K562 (cell line): ENCODE data around the gene MAD1L1. TPM values are rescaled to one million over a fixed set of nuclear protein-coding genes. Genes with fewer than 3 reads are reported as not detected.
A peak's percentile ranks its signal among the peaks of the same experiment; 100 is the strongest.

Source experiments
- ATAC-seq: fragments of 200-7000 bp; cut with Tn5 transposase; 3 replicates; pipeline ENCODE4 v1.9.1; 2020; ENCODE audit warnings: moderate library complexity
- BruUV-seq: library from RNA; stranded (reverse); fragments of 400-500 nt; replicated peaks from 2 replicates; lab custom pipeline; 2021; lab: Mats Ljungman, UMichigan
- CTCF ChIA-PET: fragments of 300-600 bp; formaldehyde crosslinking; extraction: SDS; loops from one replicate; lab custom pipeline; 2021; ENCODE audit warnings: low intra/inter-chr PET ratio; lab: Yijun Ruan, JAX
- POLR2A ChIA-PET: fragments of 300-600, 350-650 bp; sonication (Branson Sonifier 250); formaldehyde crosslinking; extraction: SDS; loops from one replicate; lab custom pipeline; 2021; ENCODE audit warnings: antibody characterized with exemption, inconsistent platforms; lab: Yijun Ruan, JAX
- DNase-seq, 4 experiments: peaks; one replicate each; pipeline versions ENCODE4 v3.0.0 to v3.0.0-alpha.2; 2011 to 2018; ENCODE audit warnings: low spot score in 3 of 4, mixed read lengths in 3 of 4; ENCODE audit errors: extremely low read depth in 1 of 4
- FAIRE-seq: peaks from 2 replicates; lab custom pipeline; 2011; peaks lifted over from hg19 to GRCh38; lab: Jason Lieb, UNC
- H2AFZ ChIP-seq: 2 replicates; pipeline ENCODE4 v1.6.0; 2011; ENCODE audit warnings: low read depth, low read length, control low read depth, inconsistent platforms
- H3K27ac ChIP-seq: fragments of 200-600 bp; 3 replicates; pipeline ENCODE4 v1.8.0; 2011; ENCODE audit warnings: low read depth, mild to moderate bottlenecking, control low read depth, inconsistent platforms, low read length, moderate library complexity, mixed read lengths; ENCODE audit errors: extremely low read depth
- H3K27me3 ChIP-seq, 2 experiments: fragments of 300-600 bp in 1 of 2; 2 replicates in 1 of 2; 3 replicates in 1 of 2; pipeline versions ENCODE4 v1.6.0 to v1.8.0; 2011; ENCODE audit warnings: inconsistent platforms in 2 of 2, low read length in 2 of 2, mild to moderate bottlenecking in 1 of 2, mixed read lengths in 1 of 2, moderate library complexity in 1 of 2; ENCODE audit not compliant: control insufficient read depth in 2 of 2, insufficient read depth in 2 of 2
- H3K36me3 ChIP-seq: fragments of 300-600 bp; 3 replicates; pipeline ENCODE4 v1.8.0; 2011; ENCODE audit warnings: mild to moderate bottlenecking, low read length, inconsistent platforms; ENCODE audit not compliant: control insufficient read depth, insufficient read depth
- H3K4me1 ChIP-seq, 2 experiments: fragments of 200-600 bp in 1 of 2; replicated peaks in 1 of 2; 2 replicates in 1 of 2; 3 replicates in 1 of 2; pipeline versions ENCODE4 v1.5.1 to v1.8.0; 2011; ENCODE audit warnings: inconsistent platforms in 2 of 2, low read length in 2 of 2, mild to moderate bottlenecking in 1 of 2, mixed read lengths in 1 of 2, moderate library complexity in 1 of 2; ENCODE audit not compliant: control insufficient read depth in 2 of 2, insufficient read depth in 2 of 2
- H3K4me2 ChIP-seq: 2 replicates; pipeline ENCODE4 v1.6.1; 2011; ENCODE audit warnings: low read length, control low read depth, inconsistent platforms, mixed read lengths; ENCODE audit not compliant: insufficient read depth
- H3K4me3 ChIP-seq: fragments of 200-600 bp; sonication (generic), shearing (Covaris generic); 2 replicates; pipeline ENCODE4 v1.5.1; 2016; ENCODE audit warnings: control low read depth, inconsistent platforms
- H3K79me2 ChIP-seq: fragments of 200-600 bp; 3 replicates; pipeline ENCODE4 v1.8.0; 2011; ENCODE audit warnings: low read length, inconsistent platforms; ENCODE audit not compliant: control insufficient read depth, insufficient read depth
- H3K9ac ChIP-seq, 2 experiments: 2 replicates each; pipeline versions ENCODE4 v1.6.0 to v1.6.1; 2011; ENCODE audit warnings: low read depth in 2 of 2, low read length in 2 of 2, control low read depth in 1 of 2, inconsistent platforms in 1 of 2, mild to moderate bottlenecking in 1 of 2, mixed read lengths in 1 of 2; ENCODE audit not compliant: insufficient read depth in 1 of 2
- H3K9me1 ChIP-seq: one replicate; pipeline ENCODE4 v1.6.0; 2011; ENCODE audit warnings: inconsistent platforms, mild to moderate bottlenecking, low read length, moderate library complexity; ENCODE audit not compliant: control insufficient read depth, insufficient read depth
- H3K9me3 ChIP-seq: replicated peaks from 2 replicates; pipeline ENCODE4 v1.5.1; 2011; ENCODE audit warnings: low read depth, low read length, inconsistent platforms; ENCODE audit not compliant: control insufficient read depth, insufficient read depth
- H4K20me1 ChIP-seq: replicated peaks from 2 replicates; pipeline ENCODE4 v1.6.1; 2011; ENCODE audit warnings: low read length, inconsistent platforms, mixed read lengths; ENCODE audit not compliant: control insufficient read depth, insufficient read depth
- POLR2G ChIP-seq: fragments of 200-400 bp; formaldehyde crosslinking; IDR thresholded peaks from 2 replicates; pipeline ENCODE4 v1.6.1; 2017; ENCODE audit warnings: low read depth, mild to moderate bottlenecking, antibody characterized with exemption, low read length, moderate library complexity
- RFX7 ChIP-seq: fragments of 250-450 bp; sonication (Bioruptor Pico); IDR thresholded peaks from 2 replicates; pipeline ENCODE4 v1.5.1; 2021; ENCODE audit warnings: mild to moderate bottlenecking
- TCFL5 ChIP-seq: fragments of 250-450 bp; sonication (Bioruptor Pico); conservative IDR thresholded peaks from 2 replicates; pipeline ENCODE4 v1.6.1; 2021; ENCODE audit warnings: mild to moderate bottlenecking, moderate library complexity, matching md5 sums
- WGBS: fragments of 100-300 bp; shearing (Covaris generic); methylation state at CpG from one replicate; pipeline ENCODE4 v1.1.6; 2016; ENCODE audit warnings: low coverage, mixed read lengths; ENCODE audit not compliant: insufficient coverage; ENCODE audit errors: missing lambda C conversion rate; 5-methylcytosine and 5-hydroxymethylcytosine counted together
- in situ Hi-C: fragments of 300-500 bp; cut with MboI; formaldehyde crosslinking; loops from 4 replicates; pipeline ENCODE4 v1.15.0; 2018; ENCODE audit warnings: inconsistent platforms, mixed read lengths
- intact Hi-C: fragments of 100-400 bp; cut with micrococcal nuclease; formaldehyde crosslinking; loops from 2 replicates; pipeline ENCODE4 v1.14.2; 2022
- polyA plus RNA-seq, 8 experiments: library from polyadenylated mRNA; depleted of rRNA in 4 of 8; stranded (reverse) in 5 of 8; unstranded in 3 of 8; fragments of >200 nt; fragmentation: Nextera tagmentation in 2 of 8; fragmentation: Illumina TruSeq in 1 of 8; extraction: Ambion mirVana in 2 of 8; extraction: Trizol in 1 of 8; gene quantifications; 2 replicates each; pipeline versions ENCODE4 v1.2.1 to v1.2.3, GENCODE V29; 2011 to 2014; ENCODE audit warnings: inconsistent platforms in 1 of 8, missing spikeins in 1 of 8
- total RNA-seq, 7 experiments: library from RNA; depleted of rRNA in 6 of 7; stranded (reverse); fragments of >200 nt in 6 of 7; fragmentation: Illumina TruSeq in 2 of 7; extraction: Trizol in 2 of 7; gene quantifications; 2 replicates each; pipeline versions ENCODE4 v1.2.1 to v1.2.3, GENCODE V29; 2011 to 2021; ENCODE audit warnings: low replicate concordance in 1 of 7
- TF ChIP-seq, protein P1 (sequence below): fragments of 450-650 bp; formaldehyde crosslinking; IDR thresholded peaks from 2 replicates; pipeline ENCODE4 v1.4.0; 2022; ENCODE audit warnings: missing genetic modification characterization
- TF ChIP-seq, protein P2 (sequence below): sonication (generic); formaldehyde crosslinking; IDR thresholded peaks from 2 replicates; pipeline ENCODE4 v1.9.0; 2022; ENCODE audit warnings: mild to moderate bottlenecking, missing genetic modification reagents

Gene MAD1L1
- total and polyA plus RNA-seq, 9 of the 15 experiments (the other 6 are each of a cell fraction or from before 2014, with no cell fraction given) = 1.7 to 89.7 (median 18.0) TPM

DNA sequence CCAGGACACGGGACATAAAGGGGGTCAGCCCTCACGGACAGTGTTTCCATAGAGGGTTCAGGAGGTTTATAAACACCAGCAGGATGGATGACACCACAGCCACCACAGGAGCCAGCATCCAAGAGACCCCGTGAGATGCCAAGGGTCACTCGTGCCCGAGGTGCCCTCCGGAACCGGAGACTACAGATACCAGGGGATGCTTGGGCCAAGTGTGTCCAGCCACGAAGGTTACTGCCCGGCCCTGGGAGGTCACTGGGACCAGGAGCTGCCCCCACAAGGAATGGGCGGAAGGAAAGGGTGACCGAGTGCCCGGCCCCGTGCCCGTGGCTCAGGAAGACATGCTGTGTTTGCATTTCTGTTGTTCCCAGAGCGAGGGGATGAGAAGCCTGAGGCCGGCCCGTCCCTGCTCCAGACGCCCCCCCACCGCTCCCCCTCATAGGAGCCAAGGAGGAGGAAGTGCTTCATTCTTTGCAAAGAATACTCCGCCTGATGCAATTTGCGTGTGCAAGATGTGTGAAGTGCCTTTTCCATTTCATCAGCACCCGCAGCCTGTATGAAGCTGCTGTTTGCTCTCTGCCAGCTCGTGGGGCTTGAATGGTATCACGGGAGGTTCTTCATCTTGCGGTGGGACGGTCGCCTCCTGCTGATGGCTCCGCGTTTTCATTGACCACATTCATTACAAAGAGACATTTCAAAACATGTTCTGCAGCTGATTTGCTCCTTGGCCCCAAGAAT, 386.2 kb downstream of the MAD1L1 start:
- TF ChIP-seq, protein P1, sequence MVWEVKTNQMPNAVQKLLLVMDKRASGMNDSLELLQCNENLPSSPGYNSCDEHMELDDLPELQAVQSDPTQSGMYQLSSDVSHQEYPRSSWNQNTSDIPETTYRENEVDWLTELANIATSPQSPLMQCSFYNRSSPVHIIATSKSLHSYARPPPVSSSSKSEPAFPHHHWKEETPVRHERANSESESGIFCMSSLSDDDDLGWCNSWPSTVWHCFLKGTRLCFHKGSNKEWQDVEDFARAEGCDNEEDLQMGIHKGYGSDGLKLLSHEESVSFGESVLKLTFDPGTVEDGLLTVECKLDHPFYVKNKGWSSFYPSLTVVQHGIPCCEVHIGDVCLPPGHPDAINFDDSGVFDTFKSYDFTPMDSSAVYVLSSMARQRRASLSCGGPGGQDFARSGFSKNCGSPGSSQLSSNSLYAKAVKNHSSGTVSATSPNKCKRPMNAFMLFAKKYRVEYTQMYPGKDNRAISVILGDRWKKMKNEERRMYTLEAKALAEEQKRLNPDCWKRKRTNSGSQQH = no peak
- no peak for TF ChIP-seq RFX7 (CRISPR knock-in tag)
- TF ChIP-seq, protein P2, sequence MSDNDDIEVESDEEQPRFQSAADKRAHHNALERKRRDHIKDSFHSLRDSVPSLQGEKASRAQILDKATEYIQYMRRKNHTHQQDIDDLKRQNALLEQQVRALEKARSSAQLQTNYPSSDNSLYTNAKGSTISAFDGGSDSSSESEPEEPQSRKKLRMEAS (CRISPR knock-in tag) = no peak
- TF ChIP-seq TCFL5 (CRISPR knock-in tag) = no peak
- TF ChIP-seq POLR2G = peak; percentile 64; the same call in 1 of the 2 replicates
- Histone ChIP-seq H2AFZ (no peak overlapping the region), H3K36me3 (peaks cover 46% of the 10 kb centered on the region), H3K4me1 (peaks cover 0 to 86% of the 10 kb centered on the region in 2 experiments; a peak in 2 of 5 replicates), H3K4me3 (no peak overlapping the region), H3K9me3 (no peaks in the 10 kb centered on the region), H3K9me1 (peaks cover 3% of the 10 kb centered on the region), H3K79me2 (peaks cover 15% of the 10 kb centered on the region), H3K4me2 (no peak overlapping the region), H3K27ac (no peak overlapping the region), H3K9ac (no peak overlapping the region), H4K20me1 (0 out of 2 replicates have a peak, but pooled peaks cover 3% of the 10 kb centered on the region), H3K27me3 (no peaks in the 10 kb centered on the region)
- POLR2A ChIA-PET = interaction anchor here (1.3 kb wide), 1 partner anchor 8 kb away, joined by 5 read pairs; no protein-coding TSS in a partner anchor
- no TSS peak for BruUV-seq
- DNase-seq = no peak
- 93% methylated on average over 25 of the region's 29 CpGs for WGBS
- ATAC-seq = no peak
- intact Hi-C loops = no loop called here
- in situ Hi-C loops = no loop called here
- CTCF ChIA-PET = no interaction called here
- FAIRE-seq = no peak
